Trophoblast cell (in vitro differentiated cells and primary cell): Measurements from ENCODE around the gene UBA1.

Source experiments
- DNase-seq, 2 donors: peaks; one replicate each; pipeline ENCODE4 v3.0.0-alpha.2; 2016
- H2AFZ ChIP-seq: 2 replicates; pipeline ENCODE4 v1.6.1; 2013; ENCODE audit warnings: low read length, moderate library complexity, mild to moderate bottlenecking; ENCODE audit not compliant: insufficient read depth, poor library complexity
- H2AK5ac ChIP-seq: 2 replicates; pipeline ENCODE4 v1.6.1; 2013; ENCODE audit warnings: mild to moderate bottlenecking, low read length
- H2BK120ac ChIP-seq: 2 replicates; pipeline ENCODE4 v1.6.1; 2013; ENCODE audit warnings: low read length, mild to moderate bottlenecking, moderate library complexity; ENCODE audit not compliant: insufficient read depth, poor library complexity
- H2BK12ac ChIP-seq: 2 replicates; pipeline ENCODE4 v1.6.1; 2013; ENCODE audit warnings: mild to moderate bottlenecking, low read length, moderate library complexity
- H2BK5ac ChIP-seq: 2 replicates; pipeline ENCODE4 v1.6.1; 2013; ENCODE audit warnings: low read length, low read depth, moderate library complexity, mild to moderate bottlenecking; ENCODE audit not compliant: poor library complexity
- H3K14ac ChIP-seq: 2 replicates; pipeline ENCODE4 v1.6.1; 2013; ENCODE audit warnings: mild to moderate bottlenecking, low read length
- H3K18ac ChIP-seq: 2 replicates; pipeline ENCODE4 v1.6.1; 2013; ENCODE audit warnings: mild to moderate bottlenecking, low read length
- H3K23ac ChIP-seq: 2 replicates; pipeline ENCODE4 v1.6.1; 2013; ENCODE audit warnings: low read length
- H3K27ac ChIP-seq: 2 replicates; pipeline ENCODE4 v1.5.1; 2013; ENCODE audit warnings: low read depth, mild to moderate bottlenecking, inconsistent platforms, low read length, moderate library complexity
- H3K27me3 ChIP-seq: 2 replicates; pipeline ENCODE4 v1.6.1; 2013; ENCODE audit warnings: inconsistent platforms, mild to moderate bottlenecking, low read length, moderate library complexity; ENCODE audit not compliant: insufficient read depth
- H3K36me3 ChIP-seq, 2 experiments: 1 replicate in 1 of 2; 2 replicates in 1 of 2; pipeline ENCODE4 v1.6.1; 2013; ENCODE audit warnings: low read length in 2 of 2, mild to moderate bottlenecking in 2 of 2, moderate library complexity in 1 of 2; ENCODE audit not compliant: insufficient read depth in 2 of 2, control insufficient read depth in 1 of 2
- H3K4ac ChIP-seq: 2 replicates; pipeline ENCODE4 v1.6.1; 2013; ENCODE audit warnings: low read depth, mild to moderate bottlenecking, low read length, moderate library complexity
- H3K4me1 ChIP-seq, 2 experiments: 1 replicate in 1 of 2; 2 replicates in 1 of 2; pipeline ENCODE4 v1.6.1; 2013; ENCODE audit warnings: low read length in 2 of 2, mild to moderate bottlenecking in 2 of 2, moderate library complexity in 1 of 2; ENCODE audit not compliant: insufficient read depth in 2 of 2, control insufficient read depth in 1 of 2
- H3K4me2 ChIP-seq: 2 replicates; pipeline ENCODE4 v1.6.1; 2013; ENCODE audit warnings: inconsistent platforms, mild to moderate bottlenecking, low read length, moderate library complexity
- H3K4me3 ChIP-seq: 2 replicates; pipeline ENCODE4 v1.5.1; 2013; ENCODE audit warnings: mild to moderate bottlenecking, low read depth, low read length, inconsistent platforms
- H3K79me1 ChIP-seq: one replicate; pipeline ENCODE4 v1.6.1; 2013; ENCODE audit warnings: low read length
- H3K79me2 ChIP-seq: 2 replicates; pipeline ENCODE4 v1.6.1; 2013; ENCODE audit warnings: low read length, mild to moderate bottlenecking; ENCODE audit not compliant: control insufficient read depth, insufficient read depth, poor library complexity
- H3K9ac ChIP-seq: 2 replicates; pipeline ENCODE4 v1.6.1; 2013; ENCODE audit warnings: mild to moderate bottlenecking, low read length
- H3K9me3 ChIP-seq: 2 replicates; pipeline ENCODE4 v1.6.1; 2013; ENCODE audit warnings: low read depth, mild to moderate bottlenecking, control low read depth, inconsistent platforms, low read length; ENCODE audit not compliant: insufficient read depth
- H4K12ac ChIP-seq: 2 replicates; pipeline ENCODE4 v1.6.1; 2013; ENCODE audit warnings: low read depth, mild to moderate bottlenecking, low read length, moderate library complexity
- H4K8ac ChIP-seq: 2 replicates; pipeline ENCODE4 v1.6.1; 2013; ENCODE audit warnings: low read depth, mild to moderate bottlenecking, low read length, moderate library complexity
- H4K91ac ChIP-seq: one replicate; pipeline ENCODE4 v1.6.1; 2013; ENCODE audit warnings: low read depth, mild to moderate bottlenecking, low read length, moderate library complexity
- WGBS: extraction: QIAGEN DNeasy Blood & Tissue Kit; methylation state at CpG from one replicate; pipeline ENCODE4 v1.1.7; 2013; ENCODE audit warnings: missing lambda C conversion rate; ENCODE audit not compliant: insufficient read length, insufficient coverage; ENCODE audit errors: extremely low coverage; 5-methylcytosine and 5-hydroxymethylcytosine counted together

The UBA1 gene

GRCh38 chrX:47178337-47178736, 15.3 kb upstream of the UBA1 start:
- H3K14ac ChIP-seq: no peak overlapping the region

GRCh38 chrX:47179221-47179927, 14.3 kb upstream of the UBA1 start:
- H3K4ac ChIP-seq: no peak overlapping the region
- H3K9ac ChIP-seq: no peak overlapping the region
- no peaks in the 10 kb centered on the region for H3K9me3 ChIP-seq
- H3K79me1 ChIP-seq: no peaks in the 10 kb centered on the region
- H3K4me3 ChIP-seq: no peak overlapping the region
- no peak overlapping the region for H2AFZ ChIP-seq
- H4K8ac ChIP-seq: no peak overlapping the region
- no peak overlapping the region for H2BK120ac ChIP-seq
- no peak overlapping the region for H4K12ac ChIP-seq
- no peak overlapping the region for H2BK12ac ChIP-seq
- H3K4me2 ChIP-seq: no peak overlapping the region
- H3K23ac ChIP-seq: no peak overlapping the region
- no peak for DNase-seq
- H2BK5ac ChIP-seq: no peak overlapping the region
- no peaks in the 10 kb centered on the region for H3K4me1 ChIP-seq
- H2AK5ac ChIP-seq: no peak overlapping the region
- no peak overlapping the region for H3K18ac ChIP-seq
- H3K14ac ChIP-seq: no peak overlapping the region
- H3K36me3 ChIP-seq: peaks cover 79 to 80% of the 10 kb centered on the region in 2 experiments
- no peaks in the 10 kb centered on the region for H3K79me2 ChIP-seq
- no CpG with 5 or more reads among the region's 14 CpGs for WGBS
- H4K91ac ChIP-seq: no peak overlapping the region
- H3K27ac ChIP-seq: no peak overlapping the region
- H3K27me3 ChIP-seq: no peaks in the 10 kb centered on the region

More at GRCh38 chrX:47178337-47178736, 15.3 kb upstream of the UBA1 start:
- H3K27me3 ChIP-seq: no peaks in the 10 kb centered on the region
- no peak overlapping the region for H2BK5ac ChIP-seq
- no peak overlapping the region for H3K18ac ChIP-seq
- no peak overlapping the region for H3K9ac ChIP-seq
- no peak overlapping the region for H3K4ac ChIP-seq
- H3K23ac ChIP-seq: no peak overlapping the region
- DNase-seq: no peak
- no peak overlapping the region for H2BK120ac ChIP-seq
- WGBS: no CpG with 5 or more reads among the region's 5 CpGs
- no peak overlapping the region for H2BK12ac ChIP-seq
- no peak overlapping the region for H4K8ac ChIP-seq
- H3K9me3 ChIP-seq: no peaks in the 10 kb centered on the region
- H3K79me2 ChIP-seq: no peaks in the 10 kb centered on the region
- H3K4me1 ChIP-seq: no peaks in the 10 kb centered on the region
- no peak overlapping the region for H3K4me2 ChIP-seq
- no peak overlapping the region for H4K91ac ChIP-seq
- H3K4me3 ChIP-seq: no peak overlapping the region
- H3K79me1 ChIP-seq: no peaks in the 10 kb centered on the region
- H2AFZ ChIP-seq: no peak overlapping the region
- peaks cover 82 to 86% of the 10 kb centered on the region in 2 experiments for H3K36me3 ChIP-seq
- no peak overlapping the region for H2AK5ac ChIP-seq
- H4K12ac ChIP-seq: no peak overlapping the region
- H3K27ac ChIP-seq: no peak overlapping the region

- H3K27me3 ChIP-seq: no peaks in the 10 kb centered on the region
- H3K27ac ChIP-seq: no peak overlapping the region
- H2BK5ac ChIP-seq: no peak overlapping the region
- no peak overlapping the region for H3K4ac ChIP-seq
- no peak overlapping the region for H2BK12ac ChIP-seq
- no peaks in the 10 kb centered on the region for H3K9me3 ChIP-seq
- no peaks in the 10 kb centered on the region for H3K4me1 ChIP-seq
- no peak overlapping the region for H3K18ac ChIP-seq
- DNase-seq: no peak
- no peak overlapping the region for H3K23ac ChIP-seq
- no peak overlapping the region for H4K91ac ChIP-seq
- H3K36me3 ChIP-seq: peaks cover 78 to 80% of the 10 kb centered on the region in 2 experiments
- no peaks in the 10 kb centered on the region for H3K79me1 ChIP-seq
- H2BK120ac ChIP-seq: no peak overlapping the region
- no peak overlapping the region for H2AFZ ChIP-seq
- H3K9ac ChIP-seq: no peak overlapping the region
- H3K4me2 ChIP-seq: no peak overlapping the region
- no peak overlapping the region for H4K12ac ChIP-seq
- H2AK5ac ChIP-seq: no peak overlapping the region
- no peaks in the 10 kb centered on the region for H3K79me2 ChIP-seq
- no peak overlapping the region for H4K8ac ChIP-seq
- no CpG with 5 or more reads among the region's 18 CpGs for WGBS
- no peak overlapping the region for H3K4me3 ChIP-seq
- H3K14ac ChIP-seq: no peak overlapping the region
Measured at GRCh38 chrX:47179928-47180255, 13.7 kb upstream of the UBA1 start.

DNA sequence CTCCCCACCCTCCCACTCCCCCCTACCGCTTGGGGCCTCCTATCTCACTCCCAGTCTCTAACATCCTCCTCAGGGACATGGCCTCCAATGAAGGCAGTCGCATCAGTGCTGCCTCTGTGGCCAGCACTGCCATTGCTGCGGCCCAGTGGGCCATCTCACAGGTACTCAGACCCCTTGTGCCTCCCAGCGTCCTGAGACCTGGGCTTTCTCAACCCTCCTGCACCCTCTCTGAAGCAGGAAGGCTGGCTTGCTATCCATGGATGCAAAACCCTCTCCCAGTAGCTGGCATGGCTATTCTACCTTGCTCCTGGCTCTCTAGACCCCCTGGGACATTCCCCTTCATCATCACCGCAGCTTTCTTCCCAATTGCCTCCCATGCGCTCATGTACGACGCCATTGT, 13.3 kb upstream of the UBA1 start:
- Histone ChIP-seq H4K91ac (no peak overlapping the region), H3K36me3 (peaks cover 78 to 80% of the 10 kb centered on the region in 2 experiments), H3K9me3 (no peaks in the 10 kb centered on the region), H3K14ac (no peak overlapping the region), H4K12ac (no peak overlapping the region), H4K8ac (no peak overlapping the region), H2BK12ac (no peak overlapping the region), H3K27me3 (no peaks in the 10 kb centered on the region), H3K23ac (no peak overlapping the region), H3K79me2 (no peaks in the 10 kb centered on the region), H3K4me2 (no peak overlapping the region), H3K79me1 (no peaks in the 10 kb centered on the region), H2AFZ (no peak overlapping the region), H2BK120ac (no peak overlapping the region), H3K27ac (no peak overlapping the region), H2AK5ac (no peak overlapping the region), H3K4me1 (no peaks in the 10 kb centered on the region), H3K9ac (no peak overlapping the region), H2BK5ac (no peak overlapping the region), H3K4ac (no peak overlapping the region), H3K4me3 (no peak overlapping the region), H3K18ac (no peak overlapping the region)
- no CpG with 5 or more reads among the region's 8 CpGs for WGBS
- no peak for DNase-seq
